ENCODE results near the gene OCLN. TPM values are rescaled to one million over a fixed set of nuclear protein-coding genes. Genes with fewer than 3 reads are reported as not detected.

The OCLN gene
- polyA plus RNA-seq, 1 donor from 2014 or later, result 6.5 TPM

DNA sequence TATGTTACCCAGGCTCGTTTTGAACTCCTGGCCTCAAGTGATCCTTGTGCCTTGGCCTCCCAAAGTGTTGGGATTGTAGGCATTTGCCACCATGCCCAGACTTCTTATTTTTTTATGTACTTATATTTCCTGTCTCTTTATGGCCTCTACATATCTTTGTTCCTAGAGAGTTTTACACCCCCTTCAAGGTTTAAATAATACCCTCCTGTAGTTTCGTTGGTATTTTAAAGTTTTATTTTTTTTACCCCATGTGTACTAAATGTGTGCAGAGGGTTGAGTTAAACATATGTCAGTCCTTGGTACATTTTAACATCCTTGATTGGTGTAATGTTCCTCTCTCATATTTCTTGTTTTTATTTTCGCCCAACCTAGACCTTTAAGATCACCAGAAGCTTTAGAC is 29.4 kb downstream of the OCLN start:
- no peak overlapping the region for H3K4me2 ChIP-seq (ENCODE audit: low read length)
- H3K9ac ChIP-seq (ENCODE audit: low read length), result no peak overlapping the region
- no peak overlapping the region for H3K27ac ChIP-seq (ENCODE audit: low read length)
- H3K79me2 ChIP-seq (replicated peaks; ENCODE audit: insufficient read depth, low read length), result no peaks in the 10 kb centered on the region
- H2AFZ ChIP-seq (ENCODE audit: low read depth, low read length), result no peak overlapping the region
- no peaks in the 10 kb centered on the region for H3K9me2 ChIP-seq (ENCODE audit: insufficient read depth, low read length)
- H3K9me3 ChIP-seq (ENCODE audit: low read length), result no peaks in the 10 kb centered on the region
- no peaks in the 10 kb centered on the region for H3K36me3 ChIP-seq (ENCODE audit: insufficient read depth, low read length)
- TF ChIP-seq SMC3 (conservative IDR thresholded peaks at IDR 0.05; ENCODE audit: poor library complexity) (no peak), REST (IDR thresholded peaks at IDR 0.05; ENCODE audit: borderline replicate concordance) (no peak), POLR2AphosphoS5 (IDR thresholded peaks at IDR 0.05) (no peak), EP300 (conservative IDR thresholded peaks at IDR 0.05; ENCODE audit: poor library complexity, severe bottlenecking) (no peak), EZH2 (IDR thresholded peaks at IDR 0.05; ENCODE audit: borderline replicate concordance, insufficient read depth, low read length, poor library complexity, severe bottlenecking) (no peak), MXI1 (conservative IDR thresholded peaks at IDR 0.05; ENCODE audit: poor library complexity, severe bottlenecking) (no peak), RAD21 (conservative IDR thresholded peaks at IDR 0.05) (no peak), TAF1 (IDR thresholded peaks at IDR 0.05; ENCODE audit: low read depth) (no peak)
- TF ChIP-seq, protein P1, sequence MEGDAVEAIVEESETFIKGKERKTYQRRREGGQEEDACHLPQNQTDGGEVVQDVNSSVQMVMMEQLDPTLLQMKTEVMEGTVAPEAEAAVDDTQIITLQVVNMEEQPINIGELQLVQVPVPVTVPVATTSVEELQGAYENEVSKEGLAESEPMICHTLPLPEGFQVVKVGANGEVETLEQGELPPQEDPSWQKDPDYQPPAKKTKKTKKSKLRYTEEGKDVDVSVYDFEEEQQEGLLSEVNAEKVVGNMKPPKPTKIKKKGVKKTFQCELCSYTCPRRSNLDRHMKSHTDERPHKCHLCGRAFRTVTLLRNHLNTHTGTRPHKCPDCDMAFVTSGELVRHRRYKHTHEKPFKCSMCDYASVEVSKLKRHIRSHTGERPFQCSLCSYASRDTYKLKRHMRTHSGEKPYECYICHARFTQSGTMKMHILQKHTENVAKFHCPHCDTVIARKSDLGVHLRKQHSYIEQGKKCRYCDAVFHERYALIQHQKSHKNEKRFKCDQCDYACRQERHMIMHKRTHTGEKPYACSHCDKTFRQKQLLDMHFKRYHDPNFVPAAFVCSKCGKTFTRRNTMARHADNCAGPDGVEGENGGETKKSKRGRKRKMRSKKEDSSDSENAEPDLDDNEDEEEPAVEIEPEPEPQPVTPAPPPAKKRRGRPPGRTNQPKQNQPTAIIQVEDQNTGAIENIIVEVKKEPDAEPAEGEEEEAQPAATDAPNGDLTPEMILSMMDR (IDR thresholded peaks at IDR 0.05; ENCODE audit: poor library complexity, severe bottlenecking), result no peak
- H3K4me3 ChIP-seq (ENCODE audit: low read length), result no peak overlapping the region
- no peaks in the 10 kb centered on the region for H3F3A ChIP-seq (ENCODE audit: insufficient read depth, low read length, poor library complexity, severe bottlenecking)
- H4K20me1 ChIP-seq (ENCODE audit: insufficient read depth), result no peaks in the 10 kb centered on the region
- no peaks in the 10 kb centered on the region for H3K27me3 ChIP-seq (ENCODE audit: insufficient read depth, low read depth, low read length)

- no peak overlapping the region for H3K9ac ChIP-seq (ENCODE audit: low read length)
- H2AFZ ChIP-seq (ENCODE audit: low read depth, low read length), result no peak overlapping the region
- H4K20me1 ChIP-seq (ENCODE audit: insufficient read depth), result no peaks in the 10 kb centered on the region
- no peaks in the 10 kb centered on the region for H3K9me2 ChIP-seq (ENCODE audit: insufficient read depth, low read length)
- no peaks in the 10 kb centered on the region for H3K9me3 ChIP-seq (ENCODE audit: low read length)
- H3K4me3 ChIP-seq (ENCODE audit: low read length), result no peak overlapping the region
- H3K27ac ChIP-seq (ENCODE audit: low read length), result no peak overlapping the region
- no peaks in the 10 kb centered on the region for H3F3A ChIP-seq (ENCODE audit: insufficient read depth, low read length, poor library complexity, severe bottlenecking)
- H3K4me2 ChIP-seq (ENCODE audit: low read length), result no peak overlapping the region
- no peak for TF ChIP-seq EZH2 (IDR thresholded peaks at IDR 0.05; ENCODE audit: borderline replicate concordance, insufficient read depth, low read length, poor library complexity, severe bottlenecking)
- no peaks in the 10 kb centered on the region for H3K27me3 ChIP-seq (ENCODE audit: insufficient read depth, low read depth, low read length)
- no peaks in the 10 kb centered on the region for H3K36me3 ChIP-seq (ENCODE audit: insufficient read depth, low read length)
- H3K79me2 ChIP-seq (replicated peaks; ENCODE audit: insufficient read depth, low read length), result no peaks in the 10 kb centered on the region
Observed at GRCh38 chr5:69525490-69525889, 32.9 kb downstream of the OCLN start.

DNA sequence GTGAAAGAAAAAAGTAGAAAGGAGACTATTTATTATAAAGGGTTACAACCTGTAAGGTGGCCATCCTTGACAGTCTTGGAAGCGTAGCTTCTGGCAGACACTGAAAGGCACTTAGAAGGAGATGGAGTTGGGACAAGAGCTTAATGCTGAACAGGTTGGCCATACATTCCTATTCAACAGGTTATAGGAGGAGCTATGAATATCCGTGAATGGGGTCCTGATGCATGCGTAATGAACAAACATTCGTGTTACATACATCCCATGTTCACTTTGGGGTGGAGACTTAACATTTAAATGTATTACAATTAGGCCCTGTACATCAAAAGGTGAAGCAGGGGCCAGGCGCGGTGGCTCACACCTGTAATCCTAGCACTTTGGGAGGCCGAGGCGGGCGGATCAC is 34.1 kb downstream of the OCLN start:
- H3K4me3 ChIP-seq (ENCODE audit: low read length), result no peak overlapping the region
- no peaks in the 10 kb centered on the region for H4K20me1 ChIP-seq (ENCODE audit: insufficient read depth)
- TF ChIP-seq TAF1 (IDR thresholded peaks at IDR 0.05; ENCODE audit: low read depth), result no peak
- TF ChIP-seq POLR2AphosphoS5 (IDR thresholded peaks at IDR 0.05), result no peak
- TF ChIP-seq EZH2 (IDR thresholded peaks at IDR 0.05; ENCODE audit: borderline replicate concordance, insufficient read depth, low read length, poor library complexity, severe bottlenecking), result no peak
- no peak for TF ChIP-seq RAD21 (conservative IDR thresholded peaks at IDR 0.05)
- TF ChIP-seq REST (IDR thresholded peaks at IDR 0.05; ENCODE audit: borderline replicate concordance), result no peak
- TF ChIP-seq, protein P1 (IDR thresholded peaks at IDR 0.05; ENCODE audit: poor library complexity, severe bottlenecking), result no peak
- no peak for TF ChIP-seq EP300 (conservative IDR thresholded peaks at IDR 0.05; ENCODE audit: poor library complexity, severe bottlenecking)
- TF ChIP-seq SMC3 (conservative IDR thresholded peaks at IDR 0.05; ENCODE audit: poor library complexity), result no peak
- no peak for TF ChIP-seq MXI1 (conservative IDR thresholded peaks at IDR 0.05; ENCODE audit: poor library complexity, severe bottlenecking)
- H3K4me2 ChIP-seq (ENCODE audit: low read length), result no peak overlapping the region
- H3F3A ChIP-seq (ENCODE audit: insufficient read depth, low read length, poor library complexity, severe bottlenecking), result no peaks in the 10 kb centered on the region
- H3K9me2 ChIP-seq (ENCODE audit: insufficient read depth, low read length), result no peaks in the 10 kb centered on the region
- H3K27me3 ChIP-seq (ENCODE audit: insufficient read depth, low read depth, low read length), result no peaks in the 10 kb centered on the region
- H3K9ac ChIP-seq (ENCODE audit: low read length), result no peak overlapping the region
- no peaks in the 10 kb centered on the region for H3K36me3 ChIP-seq (ENCODE audit: insufficient read depth, low read length)
- no peak overlapping the region for H2AFZ ChIP-seq (ENCODE audit: low read depth, low read length)
- H3K79me2 ChIP-seq (replicated peaks; ENCODE audit: insufficient read depth, low read length), result no peaks in the 10 kb centered on the region
- no peaks in the 10 kb centered on the region for H3K9me3 ChIP-seq (ENCODE audit: low read length)
- H3K27ac ChIP-seq (ENCODE audit: low read length), result no peak overlapping the region

Measured in neural cell (in vitro differentiated cells).